Loucy (cell line): ENCODE data around the gene CHN2.

Experiments used
- H2AFZ ChIP-seq: fragments of 200-600 bp; sonication (generic); 2 replicates; pipeline ENCODE4 v1.6.0; 2016; ENCODE audit warnings: antibody characterized with exemption, mild to moderate bottlenecking, low read length, moderate library complexity
- H3F3A ChIP-seq: fragments of 200-600 bp; 2 replicates; pipeline ENCODE4 v1.6.0; 2016; ENCODE audit warnings: antibody characterized with exemption, low read depth, mild to moderate bottlenecking
- H3K27me3 ChIP-seq: fragments of 200-600 bp; sonication (generic); 2 replicates; pipeline ENCODE4 v1.6.1; 2014; ENCODE audit warnings: low read length, mild to moderate bottlenecking; ENCODE audit not compliant: insufficient read depth, poor library complexity, severe bottlenecking
- H3K36me3 ChIP-seq: fragments of 200-600 bp; sonication (generic); 2 replicates; pipeline ENCODE4 v1.6.1; 2016; ENCODE audit warnings: low read length; ENCODE audit not compliant: insufficient read depth
- H3K4me1 ChIP-seq: fragments of 200-600 bp; sonication (generic); 2 replicates; pipeline ENCODE4 v1.5.1; 2014; ENCODE audit warnings: low read length, mild to moderate bottlenecking; ENCODE audit not compliant: insufficient read depth, poor library complexity, severe bottlenecking
- H3K4me2 ChIP-seq: fragments of 200-600 bp; sonication (generic); 2 replicates; pipeline ENCODE4 v1.6.0; 2014; ENCODE audit warnings: antibody characterized with exemption, low read length, low read depth, mild to moderate bottlenecking; ENCODE audit not compliant: poor library complexity, severe bottlenecking
- H3K4me3 ChIP-seq: fragments of 200-600 bp; sonication (generic); 2 replicates; pipeline ENCODE4 v1.5.1; 2014; ENCODE audit warnings: low read length, mild to moderate bottlenecking, mixed read lengths; ENCODE audit not compliant: poor library complexity, severe bottlenecking
- H3K79me2 ChIP-seq: fragments of 200-600 bp; sonication (generic); 2 replicates; pipeline ENCODE4 v1.6.1; 2014; ENCODE audit warnings: low read length; ENCODE audit not compliant: insufficient read depth
- H3K9ac ChIP-seq: fragments of 200-600 bp; sonication (generic); 2 replicates; pipeline ENCODE4 v1.6.0; 2014; ENCODE audit warnings: mild to moderate bottlenecking, low read depth, low read length, moderate library complexity; ENCODE audit not compliant: poor library complexity, severe bottlenecking
- H3K9me2 ChIP-seq: fragments of 200-600 bp; sonication (generic); replicated peaks from 2 replicates; pipeline ENCODE4 v1.6.1; 2016; ENCODE audit warnings: low read depth, low read length, mixed read lengths
- H3K9me3 ChIP-seq: fragments of 200-600 bp; sonication (generic); 2 replicates; pipeline ENCODE4 v1.6.1; 2014; ENCODE audit warnings: mild to moderate bottlenecking, antibody characterized with exemption, low read length, low read depth; ENCODE audit not compliant: insufficient read depth
- H4K20me1 ChIP-seq: fragments of 200-600 bp; sonication (generic); 2 replicates; pipeline ENCODE4 v1.6.0; 2014; ENCODE audit warnings: antibody characterized with exemption, low read length, mild to moderate bottlenecking; ENCODE audit not compliant: insufficient read depth, poor library complexity, severe bottlenecking
- EZH2phosphoT487 ChIP-seq: fragments of 200-600 bp; IDR thresholded peaks from 2 replicates; pipeline ENCODE4 v1.6.1; 2018; ENCODE audit warnings: antibody characterized with exemption, mild to moderate bottlenecking, moderate library complexity, borderline replicate concordance
- TF ChIP-seq, protein P1 (sequence below): fragments of 200-600 bp; sonication (generic); conservative IDR thresholded peaks from 2 replicates; pipeline ENCODE4 v1.5.1; 2014; ENCODE audit warnings: mild to moderate bottlenecking, antibody characterized with exemption, low read length

The CHN2 gene

DNA sequence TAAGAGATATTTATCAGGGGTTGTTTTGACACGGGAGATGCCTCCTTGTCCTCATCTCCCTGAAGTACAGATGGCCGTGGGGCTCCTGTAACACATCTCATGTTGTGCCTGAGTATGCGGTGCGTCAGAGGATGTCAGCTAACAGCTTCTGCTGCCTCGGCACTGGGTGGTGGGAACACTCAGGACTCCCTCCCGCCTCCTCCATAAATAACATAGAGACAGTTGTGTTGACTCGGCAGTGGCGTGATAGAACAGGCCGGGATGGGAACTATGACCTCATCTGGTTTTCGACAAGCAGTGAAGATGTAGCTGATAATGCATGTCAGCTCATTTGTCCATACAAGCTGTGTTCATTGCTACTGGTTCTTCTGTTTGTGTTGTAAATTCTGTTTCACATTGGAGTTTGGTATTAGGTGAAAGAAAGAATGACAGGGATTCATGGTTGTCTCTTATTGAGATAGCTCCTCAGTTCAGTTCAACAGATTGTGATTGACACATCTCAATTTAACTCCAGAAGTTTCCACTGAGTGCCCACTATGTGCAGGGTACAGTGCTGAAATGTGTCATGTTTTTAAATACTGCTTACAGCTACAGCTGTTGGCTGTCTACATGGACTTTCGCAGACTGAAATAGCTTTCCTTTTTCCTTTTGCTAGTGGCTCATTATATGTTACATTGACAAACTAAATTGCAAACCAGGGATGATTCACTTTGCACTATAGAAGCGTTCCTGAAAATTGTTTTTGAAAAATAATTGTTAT, 87.4 kb downstream of the CHN2 start:
- H2AFZ ChIP-seq, result no peak overlapping the region
- H3F3A ChIP-seq, result no peaks in the 10 kb centered on the region
- no peaks in the 10 kb centered on the region for H3K9me2 ChIP-seq
- no peaks in the 10 kb centered on the region for H3K36me3 ChIP-seq
- no peaks in the 10 kb centered on the region for H4K20me1 ChIP-seq
- no peaks in the 10 kb centered on the region for H3K27me3 ChIP-seq
- peaks cover 8% of the 10 kb centered on the region; the same call in 1 of the 2 replicates for H3K79me2 ChIP-seq
- H3K9me3 ChIP-seq, result no peaks in the 10 kb centered on the region
- TF ChIP-seq, protein P1, sequence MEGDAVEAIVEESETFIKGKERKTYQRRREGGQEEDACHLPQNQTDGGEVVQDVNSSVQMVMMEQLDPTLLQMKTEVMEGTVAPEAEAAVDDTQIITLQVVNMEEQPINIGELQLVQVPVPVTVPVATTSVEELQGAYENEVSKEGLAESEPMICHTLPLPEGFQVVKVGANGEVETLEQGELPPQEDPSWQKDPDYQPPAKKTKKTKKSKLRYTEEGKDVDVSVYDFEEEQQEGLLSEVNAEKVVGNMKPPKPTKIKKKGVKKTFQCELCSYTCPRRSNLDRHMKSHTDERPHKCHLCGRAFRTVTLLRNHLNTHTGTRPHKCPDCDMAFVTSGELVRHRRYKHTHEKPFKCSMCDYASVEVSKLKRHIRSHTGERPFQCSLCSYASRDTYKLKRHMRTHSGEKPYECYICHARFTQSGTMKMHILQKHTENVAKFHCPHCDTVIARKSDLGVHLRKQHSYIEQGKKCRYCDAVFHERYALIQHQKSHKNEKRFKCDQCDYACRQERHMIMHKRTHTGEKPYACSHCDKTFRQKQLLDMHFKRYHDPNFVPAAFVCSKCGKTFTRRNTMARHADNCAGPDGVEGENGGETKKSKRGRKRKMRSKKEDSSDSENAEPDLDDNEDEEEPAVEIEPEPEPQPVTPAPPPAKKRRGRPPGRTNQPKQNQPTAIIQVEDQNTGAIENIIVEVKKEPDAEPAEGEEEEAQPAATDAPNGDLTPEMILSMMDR, result no peak
- TF ChIP-seq EZH2phosphoT487, result no peak
- H3K4me2 ChIP-seq, result no peak overlapping the region
- H3K4me3 ChIP-seq, result no peak overlapping the region
- peaks cover 60% of the 10 kb centered on the region for H3K4me1 ChIP-seq
- no peak overlapping the region for H3K9ac ChIP-seq

DNA sequence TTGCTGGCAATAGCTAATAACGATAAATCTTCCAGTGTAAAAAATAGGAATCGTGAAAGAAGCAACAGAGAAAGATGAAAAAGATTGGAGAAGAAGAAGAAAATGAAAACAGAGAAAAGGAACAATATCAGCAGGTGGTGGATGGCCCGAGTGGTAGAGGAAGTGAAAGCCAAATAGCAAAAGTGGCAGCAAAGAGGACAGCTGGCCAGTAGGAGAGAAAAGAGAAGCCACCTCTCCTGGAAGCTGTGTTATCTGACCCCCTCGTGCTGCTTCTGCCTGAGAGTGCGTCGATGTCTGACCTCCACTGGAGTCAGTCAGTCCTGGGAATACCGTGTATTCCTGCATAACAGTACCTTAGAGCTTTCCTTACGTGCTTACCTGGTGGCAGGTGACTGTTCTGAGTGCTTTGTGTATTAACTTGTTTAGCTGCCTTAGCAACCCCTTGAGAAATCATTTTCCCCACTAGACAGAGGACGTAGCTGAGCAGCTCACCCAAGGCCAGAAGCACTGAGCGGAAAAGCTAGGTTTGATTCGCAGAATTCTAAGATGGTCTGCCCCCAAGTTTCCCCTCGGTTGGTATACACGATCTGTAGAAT, 88.3 kb downstream of the CHN2 start:
- H3K9me2 ChIP-seq, result no peaks in the 10 kb centered on the region

DNA sequence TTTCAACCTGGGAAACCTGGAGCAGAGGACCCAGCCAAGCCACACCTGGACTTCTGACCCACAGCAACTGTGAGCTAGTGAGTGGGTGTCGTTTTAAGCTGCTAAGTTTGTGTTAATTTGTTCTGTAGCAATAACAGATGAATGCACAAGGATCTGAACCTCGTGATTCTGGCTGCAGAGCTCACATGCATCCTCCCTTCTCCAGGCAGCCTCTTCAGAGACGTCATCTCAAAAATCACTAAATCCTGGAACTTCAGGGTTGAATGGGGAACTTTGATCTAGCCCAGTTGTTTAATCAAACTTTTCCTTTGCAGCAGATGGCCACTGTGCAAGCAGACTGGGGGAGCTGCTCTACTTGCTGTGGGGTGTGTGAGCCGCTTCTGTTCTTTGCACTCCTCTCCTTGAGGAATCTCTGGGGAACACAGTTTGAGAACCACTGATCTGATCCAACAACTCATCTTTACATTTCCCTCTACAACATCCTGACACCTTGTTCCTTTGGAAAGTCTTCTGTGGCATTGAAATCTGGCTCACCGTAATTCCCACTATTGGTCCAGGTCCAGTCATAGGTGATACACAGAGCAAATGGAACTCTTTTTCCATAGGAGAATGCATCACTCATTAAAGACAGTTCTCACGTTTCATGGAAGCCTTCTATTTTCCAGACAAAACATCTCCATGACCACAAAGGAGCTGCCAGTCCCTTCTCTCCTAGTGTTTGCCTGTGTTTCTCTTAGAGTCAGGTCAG, 90.3 kb downstream of the CHN2 start:
- no peaks in the 10 kb centered on the region for H4K20me1 ChIP-seq
- peak overlapping the region; percentile 74 for H3K4me2 ChIP-seq
- peaks cover 63% of the 10 kb centered on the region for H3K4me1 ChIP-seq
- H3K4me3 ChIP-seq, result peak overlapping the region; percentile 50
- peaks cover 5% of the 10 kb centered on the region; the same call in 1 of the 2 replicates for H3K79me2 ChIP-seq
- no peaks in the 10 kb centered on the region for H3K36me3 ChIP-seq
- H3K27me3 ChIP-seq, result no peaks in the 10 kb centered on the region
- H3K9ac ChIP-seq, result peak overlapping the region; percentile 23
- no peaks in the 10 kb centered on the region for H3K9me2 ChIP-seq
- TF ChIP-seq, protein P1, result no peak
- no peak for TF ChIP-seq EZH2phosphoT487
- no peaks in the 10 kb centered on the region for H3F3A ChIP-seq
- no peaks in the 10 kb centered on the region for H3K9me3 ChIP-seq
- no peak overlapping the region for H2AFZ ChIP-seq

More for the DNA sequence above, 88.3 kb downstream of the CHN2 start:
- Histone ChIP-seq H3K27me3 (no peaks in the 10 kb centered on the region), H3K36me3 (no peaks in the 10 kb centered on the region), H3K4me2 (no peak overlapping the region), H3K9me3 (no peaks in the 10 kb centered on the region), H3K79me2 (peaks cover 8% of the 10 kb centered on the region; the same call in 1 of the 2 replicates), H3K4me3 (no peak overlapping the region), H3K9ac (no peak overlapping the region), H4K20me1 (no peaks in the 10 kb centered on the region), H3K4me1 (peaks cover 59% of the 10 kb centered on the region), H3F3A (no peaks in the 10 kb centered on the region), H2AFZ (no peak overlapping the region)
- TF ChIP-seq EZH2phosphoT487, result no peak
- TF ChIP-seq, protein P1, result no peak
